Stomach (tissue), 9 donors: ENCODE measurements around the gene CLEC16A. TPM values are rescaled to one million over a fixed set of nuclear protein-coding genes. Genes with fewer than 3 reads are reported as not detected.

Experiments used
- DNase-seq, 2 donors: peaks; one replicate each; pipeline versions ENCODE4 v3.0.0 to v3.0.0-alpha.2; 2013 to 2019
- H3K27ac ChIP-seq, 5 donors: fragments of 200-600 bp in 4 of 5; sonication (generic) in 4 of 5; one replicate each; pipeline ENCODE4 v1.5.1; 2013 to 2019; ENCODE audit warnings: mild to moderate bottlenecking in 1 of 5, moderate library complexity in 1 of 5
- H3K27me3 ChIP-seq, 3 donors: fragments of 200-600 bp; sonication (generic); one replicate each; pipeline ENCODE4 v1.5.1; 2017 to 2019; ENCODE audit warnings: mixed run types in 1 of 3
- H3K36me3 ChIP-seq, 4 donors: fragments of 200-600 bp; sonication (generic); 1 replicate in 3 of 4; 2 replicates in 1 of 4; pipeline ENCODE4 v1.5.1; 2016 to 2019
- H3K4me1 ChIP-seq, 4 donors: fragments of 200-600 bp; sonication (generic); one replicate each; pipeline ENCODE4 v1.5.1; 2016 to 2019
- H3K4me3 ChIP-seq, 4 donors: fragments of 200-600 bp; sonication (generic) in 3 of 4; one replicate each; pipeline ENCODE4 v1.5.1; 2016 to 2019; ENCODE audit warnings: mild to moderate bottlenecking in 1 of 4
- H3K9me3 ChIP-seq, 4 donors: fragments of 200-600 bp; sonication (generic); one replicate each; pipeline ENCODE4 v1.5.1; 2016 to 2019
- EP300 ChIP-seq: sonication (generic); formaldehyde crosslinking; IDR thresholded peaks from one replicate; pipeline ENCODE4 v1.6.1; 2017; ENCODE audit warnings: antibody characterized with exemption
- POLR2A ChIP-seq, 4 donors: fragments of 450-650 bp; IDR thresholded peaks; one replicate each; pipeline ENCODE4 v1.6.1; 2016; ENCODE audit warnings: antibody characterized with exemption in 4 of 4, control low read depth in 2 of 4, mild to moderate bottlenecking in 1 of 4, moderate library complexity in 1 of 4
- POLR2AphosphoS5 ChIP-seq, 3 donors: sonication (generic); formaldehyde crosslinking; IDR thresholded peaks; one replicate each; pipeline ENCODE4 v1.6.1; 2016; ENCODE audit warnings: antibody characterized with exemption in 3 of 3
- WGBS, 5 donors: extraction: QIAGEN DNeasy Blood & Tissue Kit in 3 of 5; methylation state at CpG; one replicate each; pipeline versions ENCODE4 v1.1.5 to v1.1.7; 2013 to 2018; 5-methylcytosine and 5-hydroxymethylcytosine counted together
- intact Hi-C: fragments of 100-400 bp; cut with DNase I; formaldehyde crosslinking; loops from one replicate; pipeline ENCODE4 v1.15.1; 2023; ENCODE audit warnings: low total_unique reads
- polyA plus RNA-seq, 3 donors: library from polyadenylated mRNA; stranded (reverse); fragments of 200-250 nt; gene quantifications; one replicate each; pipeline ENCODE4 v1.2.3, GENCODE V29; 2013
- total RNA-seq, 5 donors: library from RNA; depleted of rRNA; stranded (reverse); fragments of >200 nt; gene quantifications; one replicate each; pipeline versions ENCODE4 v1.1.0 to v1.2.3, GENCODE V29; 2014 to 2016
- TF ChIP-seq, protein P1 (sequence below), 7 experiments: fragments of 450-650 bp in 4 of 7; fragments of 200-600 bp in 3 of 7; sonication (generic) in 3 of 7; IDR thresholded peaks; one replicate each; pipeline ENCODE4 v1.5.1; 2016 to 2019; ENCODE audit warnings: antibody characterized with exemption in 7 of 7, control low read depth in 2 of 7, mild to moderate bottlenecking in 1 of 7
- donor health status: healthy with polysubstance abuse.
- donor health status: Bipolar disorder and iron deficiency.
- donor health status: healthy.

The CLEC16A gene
- total and polyA plus RNA-seq, 8 donors, result 5.8 to 176 (median 21.8) TPM

- intact Hi-C loops, result no loop called here
- TF ChIP-seq POLR2AphosphoS5 (IDR thresholded peaks at IDR 0.05) (no peak), EP300 (no peak)
- H3K27me3 ChIP-seq, result no peaks in the 10 kb centered on the region
- peaks cover 22 to 71% (median 50%) of the 10 kb centered on the region in 4 donors for H3K4me1 ChIP-seq
- no peak overlapping the region for H3K4me3 ChIP-seq
- no peaks in the 10 kb centered on the region for H3K36me3 ChIP-seq
- no peak overlapping the region for H3K27ac ChIP-seq
- DNase-seq, result peak in 1 of 2 donors; percentile 63
- no peaks in the 10 kb centered on the region for H3K9me3 ChIP-seq
- 74 to 82% (median 81%) methylated on average over 7 of the region's 7 CpGs for WGBS, 5 donors
These were observed 5.1 kb downstream of the CLEC16A start for GRCh38 chr16:10949424-10949970.

GRCh38 chr16:10950393-10950792 lies 6.0 kb downstream of the CLEC16A start:
- WGBS, 5 donors, result 64 to 70% (median 67%) methylated on average over 4 to 5 of the region's 5 CpGs
- Histone ChIP-seq H3K27ac (no peak overlapping the region), H3K9me3 (no peaks in the 10 kb centered on the region), H3K4me3 (no peak overlapping the region), H3K27me3 (no peaks in the 10 kb centered on the region), H3K36me3 (no peaks in the 10 kb centered on the region), H3K4me1 (peaks cover 17 to 71% (median 44%) of the 10 kb centered on the region in 4 donors)
- TF ChIP-seq POLR2A (IDR thresholded peaks at IDR 0.05), result no peak
- TF ChIP-seq EP300, result no peak
- no peak for TF ChIP-seq POLR2AphosphoS5 (IDR thresholded peaks at IDR 0.05)
- intact Hi-C loops, result no loop called here
- DNase-seq, result no peak

- peaks cover 11 to 64% (median 37%) of the 10 kb centered on the region in 4 donors for H3K4me1 ChIP-seq
- intact Hi-C loops, result no loop called here
- DNase-seq, result no peak
- H3K9me3 ChIP-seq, result no peaks in the 10 kb centered on the region
- H3K27ac ChIP-seq, result no peak overlapping the region
- H3K4me3 ChIP-seq, result no peak overlapping the region
- no peaks in the 10 kb centered on the region for H3K36me3 ChIP-seq
- no peaks in the 10 kb centered on the region for H3K27me3 ChIP-seq
- TF ChIP-seq EP300 (no peak), POLR2A (IDR thresholded peaks at IDR 0.05) (no peak), POLR2AphosphoS5 (IDR thresholded peaks at IDR 0.05) (no peak)
- TF ChIP-seq, protein P1, sequence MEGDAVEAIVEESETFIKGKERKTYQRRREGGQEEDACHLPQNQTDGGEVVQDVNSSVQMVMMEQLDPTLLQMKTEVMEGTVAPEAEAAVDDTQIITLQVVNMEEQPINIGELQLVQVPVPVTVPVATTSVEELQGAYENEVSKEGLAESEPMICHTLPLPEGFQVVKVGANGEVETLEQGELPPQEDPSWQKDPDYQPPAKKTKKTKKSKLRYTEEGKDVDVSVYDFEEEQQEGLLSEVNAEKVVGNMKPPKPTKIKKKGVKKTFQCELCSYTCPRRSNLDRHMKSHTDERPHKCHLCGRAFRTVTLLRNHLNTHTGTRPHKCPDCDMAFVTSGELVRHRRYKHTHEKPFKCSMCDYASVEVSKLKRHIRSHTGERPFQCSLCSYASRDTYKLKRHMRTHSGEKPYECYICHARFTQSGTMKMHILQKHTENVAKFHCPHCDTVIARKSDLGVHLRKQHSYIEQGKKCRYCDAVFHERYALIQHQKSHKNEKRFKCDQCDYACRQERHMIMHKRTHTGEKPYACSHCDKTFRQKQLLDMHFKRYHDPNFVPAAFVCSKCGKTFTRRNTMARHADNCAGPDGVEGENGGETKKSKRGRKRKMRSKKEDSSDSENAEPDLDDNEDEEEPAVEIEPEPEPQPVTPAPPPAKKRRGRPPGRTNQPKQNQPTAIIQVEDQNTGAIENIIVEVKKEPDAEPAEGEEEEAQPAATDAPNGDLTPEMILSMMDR (IDR thresholded peaks at IDR 0.05), result no peak
- 40 to 65% (median 58%) methylated on average over 4 of the region's 4 CpGs for WGBS, 5 donors
These were observed 6.7 kb downstream of the CLEC16A start for GRCh38 chr16:10951026-10951425.

GRCh38 chr16:10954903-10955302 lies 10.5 kb downstream of the CLEC16A start:
- peaks cover 6 to 17% (median 15%) of the 10 kb centered on the region in 4 donors for H3K36me3 ChIP-seq
- WGBS, 5 donors, result 75 to 90% (median 87%) methylated on average over 7 of the region's 7 CpGs
- no peak for TF ChIP-seq POLR2A (IDR thresholded peaks at IDR 0.05)
- TF ChIP-seq POLR2AphosphoS5 (IDR thresholded peaks at IDR 0.05), result no peak
- no peak for TF ChIP-seq EP300
- TF ChIP-seq, protein P1 (IDR thresholded peaks at IDR 0.05), result no peak
- H3K4me3 ChIP-seq, result no peak overlapping the region
- H3K27me3 ChIP-seq, result no peaks in the 10 kb centered on the region
- no peak overlapping the region for H3K27ac ChIP-seq
- intact Hi-C loops, result no loop called here
- no peaks in the 10 kb centered on the region for H3K9me3 ChIP-seq
- no peak for DNase-seq
- H3K4me1 ChIP-seq, result peaks cover 0 to 47% (median 22%) of the 10 kb centered on the region in 4 donors

DNA sequence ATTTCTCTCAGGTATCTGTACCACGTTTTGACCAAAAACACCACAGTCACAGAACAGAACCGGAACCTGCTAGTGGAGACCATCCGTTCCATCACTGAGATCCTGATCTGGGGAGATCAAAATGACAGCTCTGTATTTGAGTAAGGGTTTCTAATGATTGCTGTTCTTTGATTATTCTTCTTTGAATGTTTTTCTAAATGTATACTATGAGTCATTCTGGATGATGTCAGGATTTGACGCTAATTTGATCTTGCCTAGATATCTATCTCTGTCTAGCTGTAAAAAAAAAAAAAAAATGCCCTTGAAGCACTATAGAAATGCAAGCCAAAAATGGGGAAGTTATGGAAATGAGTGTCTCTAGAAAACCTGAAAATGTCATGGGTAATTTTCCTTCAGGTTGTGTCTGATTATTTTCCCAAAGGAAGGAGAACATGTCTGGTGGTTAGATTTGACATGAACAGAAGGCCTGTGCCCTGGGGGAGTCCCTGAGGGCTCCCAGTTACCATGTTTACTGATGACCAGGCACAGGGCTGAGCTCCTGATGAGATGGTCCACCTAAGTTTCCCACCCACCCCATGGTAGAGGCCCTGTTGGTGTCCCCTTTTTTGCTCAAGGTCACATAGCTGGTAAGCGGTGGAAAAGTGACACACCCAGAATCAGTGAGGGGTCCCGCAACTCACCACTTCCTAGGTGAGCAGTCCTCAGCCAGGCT lies 13.6 kb downstream of the CLEC16A start:
- TF ChIP-seq EP300 (no peak), POLR2A (IDR thresholded peaks at IDR 0.05) (no peak)
- TF ChIP-seq, protein P1 (IDR thresholded peaks at IDR 0.05), result no peak
- intact Hi-C loops, result no loop called here
- no peaks in the 10 kb centered on the region for H3K9me3 ChIP-seq
- H3K27me3 ChIP-seq, result no peaks in the 10 kb centered on the region
- H3K36me3 ChIP-seq, result peaks cover 10 to 37% (median 28%) of the 10 kb centered on the region in 4 donors
- no peak overlapping the region for H3K4me3 ChIP-seq
- H3K4me1 ChIP-seq, result peaks cover 0 to 31% (median 13%) of the 10 kb centered on the region in 4 donors
- H3K27ac ChIP-seq, result peak overlapping the region in 1 of 5 donors; percentile 0
- WGBS, 5 donors, result 72 to 81% (median 79%) methylated on average over 6 of the region's 6 CpGs
- no peak for DNase-seq
